Trophoblast cell (in vitro differentiated cells and primary cell): ENCODE data around the gene MAPRE3.

Source experiments
- DNase-seq, 2 donors: peaks; one replicate each; pipeline ENCODE4 v3.0.0-alpha.2; 2016
- H2AFZ ChIP-seq: 2 replicates; pipeline ENCODE4 v1.6.1; 2013; ENCODE audit warnings: low read length, moderate library complexity, mild to moderate bottlenecking; ENCODE audit not compliant: insufficient read depth, poor library complexity
- H2AK5ac ChIP-seq: 2 replicates; pipeline ENCODE4 v1.6.1; 2013; ENCODE audit warnings: mild to moderate bottlenecking, low read length
- H2BK120ac ChIP-seq: 2 replicates; pipeline ENCODE4 v1.6.1; 2013; ENCODE audit warnings: low read length, mild to moderate bottlenecking, moderate library complexity; ENCODE audit not compliant: insufficient read depth, poor library complexity
- H2BK12ac ChIP-seq: 2 replicates; pipeline ENCODE4 v1.6.1; 2013; ENCODE audit warnings: mild to moderate bottlenecking, low read length, moderate library complexity
- H2BK5ac ChIP-seq: 2 replicates; pipeline ENCODE4 v1.6.1; 2013; ENCODE audit warnings: low read length, low read depth, moderate library complexity, mild to moderate bottlenecking; ENCODE audit not compliant: poor library complexity
- H3K14ac ChIP-seq: 2 replicates; pipeline ENCODE4 v1.6.1; 2013; ENCODE audit warnings: mild to moderate bottlenecking, low read length
- H3K18ac ChIP-seq: 2 replicates; pipeline ENCODE4 v1.6.1; 2013; ENCODE audit warnings: mild to moderate bottlenecking, low read length
- H3K23ac ChIP-seq: 2 replicates; pipeline ENCODE4 v1.6.1; 2013; ENCODE audit warnings: low read length
- H3K27ac ChIP-seq: 2 replicates; pipeline ENCODE4 v1.5.1; 2013; ENCODE audit warnings: low read depth, mild to moderate bottlenecking, inconsistent platforms, low read length, moderate library complexity
- H3K27me3 ChIP-seq: 2 replicates; pipeline ENCODE4 v1.6.1; 2013; ENCODE audit warnings: inconsistent platforms, mild to moderate bottlenecking, low read length, moderate library complexity; ENCODE audit not compliant: insufficient read depth
- H3K36me3 ChIP-seq, 2 experiments: 1 replicate in 1 of 2; 2 replicates in 1 of 2; pipeline ENCODE4 v1.6.1; 2013; ENCODE audit warnings: low read length in 2 of 2, mild to moderate bottlenecking in 2 of 2, moderate library complexity in 1 of 2; ENCODE audit not compliant: insufficient read depth in 2 of 2, control insufficient read depth in 1 of 2
- H3K4ac ChIP-seq: 2 replicates; pipeline ENCODE4 v1.6.1; 2013; ENCODE audit warnings: low read depth, mild to moderate bottlenecking, low read length, moderate library complexity
- H3K4me1 ChIP-seq, 2 experiments: 1 replicate in 1 of 2; 2 replicates in 1 of 2; pipeline ENCODE4 v1.6.1; 2013; ENCODE audit warnings: low read length in 2 of 2, mild to moderate bottlenecking in 2 of 2, moderate library complexity in 1 of 2; ENCODE audit not compliant: insufficient read depth in 2 of 2, control insufficient read depth in 1 of 2
- H3K4me2 ChIP-seq: 2 replicates; pipeline ENCODE4 v1.6.1; 2013; ENCODE audit warnings: inconsistent platforms, mild to moderate bottlenecking, low read length, moderate library complexity
- H3K4me3 ChIP-seq: 2 replicates; pipeline ENCODE4 v1.5.1; 2013; ENCODE audit warnings: mild to moderate bottlenecking, low read depth, low read length, inconsistent platforms
- H3K79me1 ChIP-seq: one replicate; pipeline ENCODE4 v1.6.1; 2013; ENCODE audit warnings: low read length
- H3K79me2 ChIP-seq: 2 replicates; pipeline ENCODE4 v1.6.1; 2013; ENCODE audit warnings: low read length, mild to moderate bottlenecking; ENCODE audit not compliant: control insufficient read depth, insufficient read depth, poor library complexity
- H3K9ac ChIP-seq: 2 replicates; pipeline ENCODE4 v1.6.1; 2013; ENCODE audit warnings: mild to moderate bottlenecking, low read length
- H3K9me3 ChIP-seq: 2 replicates; pipeline ENCODE4 v1.6.1; 2013; ENCODE audit warnings: low read depth, mild to moderate bottlenecking, control low read depth, inconsistent platforms, low read length; ENCODE audit not compliant: insufficient read depth
- H4K12ac ChIP-seq: 2 replicates; pipeline ENCODE4 v1.6.1; 2013; ENCODE audit warnings: low read depth, mild to moderate bottlenecking, low read length, moderate library complexity
- H4K8ac ChIP-seq: 2 replicates; pipeline ENCODE4 v1.6.1; 2013; ENCODE audit warnings: low read depth, mild to moderate bottlenecking, low read length, moderate library complexity
- H4K91ac ChIP-seq: one replicate; pipeline ENCODE4 v1.6.1; 2013; ENCODE audit warnings: low read depth, mild to moderate bottlenecking, low read length, moderate library complexity
- WGBS: extraction: QIAGEN DNeasy Blood & Tissue Kit; methylation state at CpG from one replicate; pipeline ENCODE4 v1.1.7; 2013; ENCODE audit warnings: missing lambda C conversion rate; ENCODE audit not compliant: insufficient read length, insufficient coverage; ENCODE audit errors: extremely low coverage; 5-methylcytosine and 5-hydroxymethylcytosine counted together

MAPRE3 gene

DNA sequence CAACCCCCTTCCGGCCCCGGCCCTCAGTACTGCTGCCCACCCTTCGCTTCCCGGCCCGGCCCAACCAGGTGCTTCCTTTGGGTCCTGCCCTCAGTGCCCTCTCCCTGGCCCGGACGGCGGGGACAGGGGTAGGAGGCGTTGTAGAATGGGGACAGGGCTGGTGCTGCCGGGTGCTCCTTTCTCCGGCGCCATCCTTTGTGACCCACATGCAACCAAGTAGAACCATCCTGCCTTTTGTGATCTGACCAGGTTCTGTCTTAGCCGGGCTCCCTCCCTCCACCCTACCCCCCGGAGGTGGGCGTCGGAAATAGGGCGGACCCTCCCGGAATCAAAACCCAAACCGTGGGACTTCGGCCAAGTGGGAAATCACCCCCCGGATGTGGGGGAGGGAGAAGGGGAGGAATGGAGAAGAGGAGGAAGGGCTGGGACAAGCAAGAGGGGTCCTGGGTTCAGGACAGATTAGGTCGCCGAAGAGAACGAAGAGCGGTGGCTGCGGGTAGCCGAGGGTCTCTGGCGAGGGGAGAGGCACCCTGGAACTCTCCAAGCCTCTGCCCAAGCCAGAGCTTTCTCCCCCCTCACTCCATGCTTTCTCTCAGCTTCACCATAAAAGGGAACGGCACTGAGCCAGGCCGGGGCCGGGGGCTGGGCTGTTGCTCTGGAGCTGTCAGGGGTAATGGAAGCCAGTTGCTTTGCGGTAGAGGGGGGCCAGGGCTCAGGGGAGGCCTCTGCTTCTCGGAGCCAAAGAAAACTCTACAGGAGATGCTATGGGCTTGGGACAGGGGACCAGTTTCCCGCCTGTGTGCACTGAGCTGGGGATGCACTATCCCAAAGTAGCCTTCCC lies 101.8 kb downstream of the MAPRE3 start:
- Histone ChIP-seq H3K79me2 (peaks cover 21% of the 10 kb centered on the region), H3K79me1 (peaks cover 19% of the 10 kb centered on the region), H3K18ac (peak overlapping the region; percentile 86), H3K23ac (no peak overlapping the region), H3K4me3 (peak overlapping the region; percentile 81), H4K8ac (peak overlapping the region; percentile 85), H2BK120ac (peak overlapping the region; percentile 75), H4K12ac (peak overlapping the region; percentile 66), H2AK5ac (peak overlapping the region; percentile 85), H3K36me3 (peaks cover 23 to 30% of the 10 kb centered on the region in 2 experiments), H3K27me3 (no peaks in the 10 kb centered on the region), H4K91ac (peak overlapping the region; percentile 94), H2BK12ac (peak overlapping the region; percentile 46), H3K4me1 (peaks cover 6 to 18% of the 10 kb centered on the region in 2 experiments), H3K4ac (peak overlapping the region; percentile 76), H3K9me3 (no peaks in the 10 kb centered on the region), H3K4me2 (peak overlapping the region; percentile 94), H3K9ac (peak overlapping the region; percentile 87), H3K14ac (peak overlapping the region; percentile 83), H2AFZ (peak overlapping the region; percentile 81), H3K27ac (peak overlapping the region; percentile 93), H2BK5ac (peak overlapping the region; percentile 47)
- no CpG with 5 or more reads among the region's 34 CpGs for WGBS
- no peak for DNase-seq

DNA sequence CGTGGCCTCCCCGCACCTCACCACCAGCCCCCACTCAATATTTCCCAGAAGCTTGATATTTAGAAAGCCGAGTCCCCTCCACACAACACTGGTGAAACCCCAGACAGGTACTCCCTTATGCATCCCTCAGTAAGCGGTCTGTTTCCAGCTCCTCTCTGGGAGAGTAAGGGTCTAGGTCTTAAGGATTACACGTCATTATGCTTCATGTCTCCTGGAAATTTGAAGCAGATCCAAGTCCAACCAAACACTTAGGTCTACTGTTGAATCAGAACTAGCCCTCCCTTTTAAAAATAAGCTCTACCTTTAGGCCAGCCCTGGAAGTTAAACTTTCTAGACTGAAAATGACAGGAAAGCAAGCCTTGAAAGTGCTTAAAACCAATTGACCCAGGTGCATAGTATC lies 102.5 kb downstream of the MAPRE3 start:
- Histone ChIP-seq H3K79me1 (peaks cover 19% of the 10 kb centered on the region), H3K9me3 (no peaks in the 10 kb centered on the region)
- no peak for DNase-seq

DNA sequence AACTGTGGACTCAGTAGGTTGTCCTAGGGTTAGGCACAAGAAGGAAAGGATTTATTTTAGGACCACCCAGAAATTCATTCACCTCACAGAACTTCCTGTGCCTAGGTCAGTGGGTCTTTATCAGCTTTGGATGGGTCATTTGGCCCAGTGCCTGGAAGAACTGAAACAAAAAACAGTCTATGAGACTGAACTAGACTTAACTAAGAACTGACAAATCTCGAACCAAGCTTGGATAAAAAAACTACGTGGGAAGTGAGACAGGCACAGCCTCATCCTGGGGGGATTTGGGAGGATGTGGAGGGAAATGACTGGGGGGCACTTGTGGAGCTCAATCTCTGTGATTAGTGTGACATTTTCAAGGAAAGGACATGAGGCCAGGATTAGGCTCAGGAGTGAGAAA lies 103.3 kb downstream of the MAPRE3 start:
- no CpG with 5 or more reads among the region's 2 CpGs for WGBS
- Histone ChIP-seq H3K4me3 (no peak overlapping the region), H3K23ac (no peak overlapping the region), H2AFZ (no peak overlapping the region), H3K79me1 (peaks cover 19% of the 10 kb centered on the region), H4K8ac (no peak overlapping the region), H3K9ac (no peak overlapping the region), H3K9me3 (no peaks in the 10 kb centered on the region), H3K27me3 (no peaks in the 10 kb centered on the region), H2AK5ac (no peak overlapping the region), H3K18ac (no peak overlapping the region), H3K36me3 (peaks cover 12 to 15% of the 10 kb centered on the region in 2 experiments), H3K4me1 (peaks cover 6 to 18% of the 10 kb centered on the region in 2 experiments), H2BK120ac (no peak overlapping the region), H3K79me2 (peaks cover 21% of the 10 kb centered on the region), H2BK5ac (no peak overlapping the region), H4K91ac (no peak overlapping the region), H4K12ac (no peak overlapping the region), H3K4me2 (no peak overlapping the region), H3K27ac (no peak overlapping the region), H3K14ac (no peak overlapping the region), H3K4ac (no peak overlapping the region), H2BK12ac (no peak overlapping the region)
- DNase-seq: no peak

More for the DNA sequence above, 102.5 kb downstream of the MAPRE3 start:
- Histone ChIP-seq H3K79me2 (peaks cover 21% of the 10 kb centered on the region), H3K27ac (peak overlapping the region; percentile 93), H4K8ac (peak overlapping the region; percentile 85), H3K4me1 (peaks cover 6 to 18% of the 10 kb centered on the region in 2 experiments), H2BK5ac (peak overlapping the region; percentile 15), H3K36me3 (peaks cover 19 to 24% of the 10 kb centered on the region in 2 experiments), H3K4ac (no peak overlapping the region), H3K23ac (no peak overlapping the region), H2BK12ac (peak overlapping the region; percentile 46), H3K18ac (no peak overlapping the region), H3K27me3 (no peaks in the 10 kb centered on the region), H2AK5ac (no peak overlapping the region), H2BK120ac (peak overlapping the region; percentile 34), H3K14ac (no peak overlapping the region), H4K91ac (peak overlapping the region; percentile 37), H2AFZ (no peak overlapping the region), H3K9ac (no peak overlapping the region), H4K12ac (no peak overlapping the region), H3K4me2 (peak overlapping the region; percentile 94), H3K4me3 (no peak overlapping the region)
- no CpG with 5 or more reads among the region's 5 CpGs for WGBS

DNA sequence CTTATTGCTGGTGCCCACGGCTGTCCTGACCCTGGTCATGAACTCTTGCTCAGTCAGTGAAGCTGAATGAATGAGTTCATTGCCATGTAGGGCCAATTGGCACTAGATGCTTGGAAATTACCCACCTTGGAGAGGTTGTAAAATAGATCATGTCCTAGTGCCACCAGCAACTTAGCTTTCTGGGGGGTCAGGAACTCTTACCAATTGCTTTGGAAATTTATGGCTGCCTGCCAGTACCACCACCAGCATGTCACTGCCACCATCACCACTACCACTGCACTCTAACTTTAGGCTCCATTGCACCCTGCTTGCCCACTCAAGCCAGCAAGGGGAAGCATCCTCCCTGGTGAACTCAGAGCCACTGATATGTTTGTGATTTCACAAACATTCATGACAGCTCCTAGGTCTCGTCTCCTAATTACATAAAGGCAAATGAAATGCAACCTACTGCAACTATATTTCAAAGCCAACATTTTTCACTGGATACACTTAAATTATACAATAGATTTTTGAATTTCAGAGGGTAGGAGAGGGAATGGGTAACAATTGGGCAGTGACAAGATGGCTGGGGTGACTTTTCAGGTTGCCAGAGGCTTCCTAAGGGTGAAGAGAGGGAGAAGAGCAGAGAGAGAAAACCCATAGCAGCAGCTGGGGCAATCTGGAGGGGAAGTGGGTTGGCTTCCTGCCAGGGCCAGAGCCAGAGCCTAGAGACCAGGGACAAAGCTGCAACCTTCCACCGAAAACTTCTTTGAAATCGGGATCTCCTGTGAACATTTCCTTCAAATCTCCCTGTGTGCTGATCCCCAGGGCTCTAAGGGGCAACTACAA lies 104.5 kb downstream of the MAPRE3 start:
- H2BK12ac ChIP-seq: no peak overlapping the region

More for the DNA sequence above, 104.5 kb downstream of the MAPRE3 start:
- Histone ChIP-seq H4K91ac (no peak overlapping the region), H3K4me3 (no peak overlapping the region), H3K27ac (no peak overlapping the region), H2AFZ (no peak overlapping the region), H3K27me3 (no peaks in the 10 kb centered on the region), H3K79me1 (peaks cover 19% of the 10 kb centered on the region), H3K9ac (no peak overlapping the region), H4K8ac (no peak overlapping the region), H2BK120ac (no peak overlapping the region), H3K9me3 (no peaks in the 10 kb centered on the region), H3K4ac (no peak overlapping the region), H3K18ac (no peak overlapping the region), H3K23ac (no peak overlapping the region), H2BK5ac (no peak overlapping the region), H3K4me1 (peaks cover 6 to 14% of the 10 kb centered on the region in 2 experiments), H3K36me3 (peaks cover 3% of the 10 kb centered on the region in 2 experiments), H3K4me2 (no peak overlapping the region), H3K79me2 (peaks cover 19% of the 10 kb centered on the region), H3K14ac (no peak overlapping the region), H4K12ac (no peak overlapping the region), H2AK5ac (no peak overlapping the region)
- no peak for DNase-seq
- no CpG with 5 or more reads among the region's 4 CpGs for WGBS
